Bone marrow (tissue), 2 donors: ENCODE results near the gene TBR1.

Source experiments
- DNase-seq, 2 donors: peaks; one replicate each; lab custom pipeline; 2025; lab: John Stamatoyannopoulos, UW

TBR1 gene

GRCh38 chr2:161415034-161415986, 787 bp upstream of the TBR1 start:
- DNase-seq = no peak

GRCh38 chr2:161416708-161417437, 776 bp downstream of the TBR1 start:
- no peak for DNase-seq

GRCh38 chr2:161417438-161418274, 1.6 kb downstream of the TBR1 start:
- no peak for DNase-seq

- DNase-seq = no peak
These were observed 2.2 kb downstream of the TBR1 start for GRCh38 chr2:161418275-161418714.

- DNase-seq = no peak
These were observed 2.9 kb downstream of the TBR1 start for GRCh38 chr2:161418715-161419637.

GRCh38 chr2:161419638-161420190, 3.6 kb downstream of the TBR1 start:
- no peak for DNase-seq

- DNase-seq = no peak
These were observed 4.4 kb downstream of the TBR1 start for GRCh38 chr2:161420406-161421074.

- DNase-seq = no peak
These were observed 5.6 kb downstream of the TBR1 start for GRCh38 chr2:161421686-161422085.

GRCh38 chr2:161422816-161423403, 6.8 kb downstream of the TBR1 start:
- DNase-seq = no peak

- no peak for DNase-seq
These were observed 7.6 kb downstream of the TBR1 start for GRCh38 chr2:161423421-161424393.

- no peak for DNase-seq
These were observed 8.3 kb downstream of the TBR1 start for GRCh38 chr2:161424394-161424769.

- DNase-seq = no peak
These were observed 9.0 kb downstream of the TBR1 start for GRCh38 chr2:161424891-161425727.

- no peak for DNase-seq
These were observed 9.8 kb downstream of the TBR1 start for GRCh38 chr2:161425728-161426454.

- no peak for DNase-seq
These were observed 10.4 kb downstream of the TBR1 start for GRCh38 chr2:161426455-161426921.

GRCh38 chr2:161426922-161427663, 11.0 kb downstream of the TBR1 start:
- no peak for DNase-seq
